Neural progenitor cell (in vitro differentiated cells): ENCODE measurements around the gene ATOH8. TPM values are rescaled to one million over a fixed set of nuclear protein-coding genes. Genes with fewer than 3 reads are reported as not detected.

Experiments used
- DNase-seq: peaks from one replicate; pipeline ENCODE4 v3.0.0-alpha.2; 2016; ENCODE audit warnings: low spot score
- H2AFZ ChIP-seq: fragments of 200-600 bp; sonication (generic); replicated peaks from 2 replicates; pipeline ENCODE4 v1.6.1; 2016; ENCODE audit warnings: antibody characterized with exemption
- H3F3A ChIP-seq: fragments of 200-600 bp; sonication (generic); 2 replicates; pipeline ENCODE4 v1.6.1; 2016; ENCODE audit warnings: antibody characterized with exemption, low read depth
- H3K27ac ChIP-seq: fragments of 200-600 bp; sonication (generic); 2 replicates; pipeline ENCODE4 v1.5.1; 2016; ENCODE audit warnings: mild to moderate bottlenecking
- H3K27me3 ChIP-seq: fragments of 200-600 bp; sonication (generic); 2 replicates; pipeline ENCODE4 v1.6.1; 2016; ENCODE audit warnings: mild to moderate bottlenecking, moderate library complexity
- H3K36me3 ChIP-seq: fragments of 200-600 bp; sonication (generic); 2 replicates; pipeline ENCODE4 v1.5.1; 2016
- H3K4me1 ChIP-seq: fragments of 200-600 bp; sonication (generic); 2 replicates; pipeline ENCODE4 v1.6.1; 2016; ENCODE audit warnings: mixed run types
- H3K4me2 ChIP-seq: fragments of 200-600 bp; sonication (generic); 2 replicates; pipeline ENCODE4 v1.6.1; 2016
- H3K4me3 ChIP-seq: fragments of 200-600 bp; sonication (generic); 2 replicates; pipeline ENCODE4 v1.5.1; 2016
- H3K79me2 ChIP-seq: fragments of 200-600 bp; sonication (generic); 2 replicates; pipeline ENCODE4 v1.6.1; 2016; ENCODE audit warnings: low read depth
- H3K9ac ChIP-seq: fragments of 200-600 bp; sonication (generic); 2 replicates; pipeline ENCODE4 v1.6.1; 2016
- H3K9me3 ChIP-seq: fragments of 200-600 bp; sonication (generic); 2 replicates; pipeline ENCODE4 v1.5.1; 2016; ENCODE audit warnings: low read depth
- H4K20me1 ChIP-seq: fragments of 200-600 bp; sonication (generic); 2 replicates; pipeline ENCODE4 v1.6.1; 2016; ENCODE audit warnings: low read depth
- H3K27ac Mint-ChIP-seq: 3 replicates; pipeline ENCODE4 v1.8.0; 2021; ENCODE audit warnings: mixed read lengths
- H3K27me3 Mint-ChIP-seq: 2 replicates; pipeline ENCODE4 v1.8.0; 2022; ENCODE audit warnings: low read depth, mild to moderate bottlenecking, inconsistent platforms, moderate library complexity, mixed read lengths; ENCODE audit not compliant: insufficient read depth
- H3K36me3 Mint-ChIP-seq: 3 replicates; pipeline ENCODE4 v1.8.0; 2021; ENCODE audit warnings: mixed read lengths
- H3K4me1 Mint-ChIP-seq: 3 replicates; pipeline ENCODE4 v1.8.0; 2021; ENCODE audit warnings: mixed read lengths
- H3K4me3 Mint-ChIP-seq: 3 replicates; pipeline ENCODE4 v1.8.0; 2021; ENCODE audit warnings: mild to moderate bottlenecking, moderate library complexity, mixed read lengths
- H3K9me3 Mint-ChIP-seq: 3 replicates; pipeline ENCODE4 v1.8.0; 2020; ENCODE audit warnings: mixed read lengths
- CTCF ChIP-seq: fragments of 200-600 bp; sonication (generic); IDR thresholded peaks from 2 replicates; pipeline ENCODE4 v1.5.1; 2017; ENCODE audit warnings: antibody characterized with exemption, mild to moderate bottlenecking
- EZH2 ChIP-seq: fragments of 200-600 bp; sonication (generic); IDR thresholded peaks from 2 replicates; pipeline ENCODE4 v1.6.1; 2017; ENCODE audit warnings: antibody characterized with exemption, mild to moderate bottlenecking, moderate library complexity
- EZH2phosphoT487 ChIP-seq: fragments of 200-600 bp; sonication (generic); IDR thresholded peaks from 2 replicates; pipeline ENCODE4 v1.6.1; 2017; ENCODE audit warnings: antibody characterized with exemption
- total RNA-seq: library from RNA; depleted of rRNA; stranded (reverse); fragments of >200 nt; gene quantifications from 2 replicates; pipeline ENCODE4 v1.2.3, GENCODE V29; 2015; ENCODE audit warnings: low replicate concordance

ATOH8 gene
- total RNA-seq, 1 donor from 2014 or later = not detected

- Histone ChIP-seq H3K79me2 (no peaks in the 10 kb centered on the region), H3K36me3 (no peaks in the 10 kb centered on the region), H3K27ac (peak overlapping the region; percentile 68), H3F3A (peaks cover 22% of the 10 kb centered on the region), H3K4me3 (peak overlapping the region; percentile 55), H3K27me3 (peaks cover 53% of the 10 kb centered on the region), H3K4me2 (peak overlapping the region; percentile 95), H3K9ac (no peak overlapping the region), H2AFZ (peak overlapping the region; percentile 90), H3K4me1 (peaks cover 41% of the 10 kb centered on the region), H3K9me3 (no peaks in the 10 kb centered on the region), H4K20me1 (peaks cover 3% of the 10 kb centered on the region)
- Mint-ChIP-seq H3K9me3 (no peaks in the 10 kb centered on the region), H3K27me3 (peaks cover 10% of the 10 kb centered on the region), H3K4me3 (peak overlapping the region; percentile 81), H3K27ac (peak overlapping the region; percentile 95), H3K36me3 (peaks cover 6% of the 10 kb centered on the region), H3K4me1 (peaks cover 86% of the 10 kb centered on the region)
- peak; percentile 92 for DNase-seq
- peak; percentile 47 for TF ChIP-seq EZH2phosphoT487
- no peak for TF ChIP-seq CTCF
- peak; percentile 32 for TF ChIP-seq EZH2
These were observed 11.4 kb downstream of the ATOH8 start for GRCh38 chr2:85765081-85765731.

GRCh38 chr2:85766229-85766628, 12.4 kb downstream of the ATOH8 start:
- Histone ChIP-seq H3K79me2 (no peaks in the 10 kb centered on the region), H3K4me1 (peaks cover 41% of the 10 kb centered on the region), H3K4me2 (peak overlapping the region; percentile 29), H3K27ac (no peak overlapping the region), H4K20me1 (peaks cover 3% of the 10 kb centered on the region), H3K36me3 (no peaks in the 10 kb centered on the region), H3K9me3 (no peaks in the 10 kb centered on the region), H3K4me3 (no peak overlapping the region), H3K9ac (no peak overlapping the region), H3F3A (peaks cover 22% of the 10 kb centered on the region), H2AFZ (no peak overlapping the region), H3K27me3 (peaks cover 43% of the 10 kb centered on the region)
- H3K36me3 Mint-ChIP-seq = peaks cover 8% of the 10 kb centered on the region
- H3K4me3 Mint-ChIP-seq = peak overlapping the region; percentile 81
- peaks cover 8% of the 10 kb centered on the region for H3K27me3 Mint-ChIP-seq
- peaks cover 83% of the 10 kb centered on the region for H3K4me1 Mint-ChIP-seq
- no peaks in the 10 kb centered on the region for H3K9me3 Mint-ChIP-seq
- no peak overlapping the region for H3K27ac Mint-ChIP-seq
- no peak for TF ChIP-seq EZH2phosphoT487
- no peak for TF ChIP-seq CTCF
- TF ChIP-seq EZH2 = no peak
- no peak for DNase-seq

GRCh38 chr2:85767803-85768665, 14.2 kb downstream of the ATOH8 start:
- H3K4me1 ChIP-seq = peaks cover 49% of the 10 kb centered on the region
- H3K4me3 ChIP-seq = no peak overlapping the region
- TF ChIP-seq CTCF = no peak
- TF ChIP-seq EZH2 = no peak
- TF ChIP-seq EZH2phosphoT487 = no peak
- peaks cover 29% of the 10 kb centered on the region for H3K27me3 ChIP-seq
- peaks cover 11% of the 10 kb centered on the region for H3K36me3 Mint-ChIP-seq
- peaks cover 8% of the 10 kb centered on the region for H3K27me3 Mint-ChIP-seq
- H3K4me3 Mint-ChIP-seq = no peak overlapping the region
- H3K4me1 Mint-ChIP-seq = peaks cover 86% of the 10 kb centered on the region
- no peaks in the 10 kb centered on the region for H3K9me3 Mint-ChIP-seq
- peak overlapping the region; percentile 40 for H3K27ac Mint-ChIP-seq
- peaks cover 22% of the 10 kb centered on the region for H3F3A ChIP-seq
- no peaks in the 10 kb centered on the region for H3K79me2 ChIP-seq
- H2AFZ ChIP-seq = no peak overlapping the region
- H4K20me1 ChIP-seq = peaks cover 3% of the 10 kb centered on the region
- H3K4me2 ChIP-seq = no peak overlapping the region
- H3K27ac ChIP-seq = no peak overlapping the region
- H3K36me3 ChIP-seq = no peaks in the 10 kb centered on the region
- DNase-seq = no peak
- no peaks in the 10 kb centered on the region for H3K9me3 ChIP-seq
- H3K9ac ChIP-seq = no peak overlapping the region
